SU-DHL-6 (cell line): Measurements from ENCODE around the gene BTBD19.

Source experiments
- H2AFZ ChIP-seq: fragments of 200-600 bp; sonication (generic); 2 replicates; pipeline ENCODE4 v1.6.1; 2014; ENCODE audit warnings: low read depth, mild to moderate bottlenecking, moderate library complexity, mixed read lengths, antibody characterized with exemption, low read length; ENCODE audit not compliant: severe bottlenecking
- H3F3A ChIP-seq: fragments of 200-600 bp; shearing (Covaris generic); 2 replicates; pipeline ENCODE4 v1.6.0; 2016; ENCODE audit warnings: antibody characterized with exemption, mild to moderate bottlenecking; ENCODE audit not compliant: insufficient read depth
- H3K27ac ChIP-seq: fragments of 200-600 bp; sonication (generic); 2 replicates; pipeline ENCODE4 v1.5.1; 2016; ENCODE audit warnings: low read depth, mild to moderate bottlenecking, low read length, moderate library complexity, mixed read lengths
- H3K27me3 ChIP-seq: fragments of 200-600 bp; sonication (generic), shearing (Covaris generic); 2 replicates; pipeline ENCODE4 v1.6.0; 2014; ENCODE audit warnings: mild to moderate bottlenecking, low read length
- H3K36me3 ChIP-seq: fragments of 200-600 bp; sonication (generic); 2 replicates; pipeline ENCODE4 v1.6.1; 2014; ENCODE audit warnings: mild to moderate bottlenecking, low read length, mixed read lengths
- H3K4me2 ChIP-seq: fragments of 300-600, 200-600 bp; shearing (Covaris generic), sonication (generic); 2 replicates; pipeline ENCODE4 v1.6.0; 2014; ENCODE audit warnings: low read length, low read depth, mild to moderate bottlenecking; ENCODE audit not compliant: poor library complexity, severe bottlenecking
- H3K4me3 ChIP-seq: fragments of 200-600 bp; sonication (generic); 2 replicates; pipeline ENCODE4 v1.5.1; 2014; ENCODE audit warnings: antibody characterized with exemption, low read length, mild to moderate bottlenecking, mixed read lengths; ENCODE audit not compliant: insufficient read depth, poor library complexity, severe bottlenecking
- H3K79me2 ChIP-seq: fragments of 200-600 bp; sonication (generic); 2 replicates; pipeline ENCODE4 v1.6.1; 2014; ENCODE audit warnings: mild to moderate bottlenecking, low read length, moderate library complexity; ENCODE audit not compliant: insufficient read depth
- H3K9ac ChIP-seq: fragments of 200-600 bp; sonication (generic); 2 replicates; pipeline ENCODE4 v1.7.0; 2014; ENCODE audit warnings: mild to moderate bottlenecking, low read length
- H3K9me2 ChIP-seq: fragments of 200-600 bp; sonication (generic); replicated peaks from 2 replicates; pipeline ENCODE4 v1.6.1; 2014; ENCODE audit warnings: low read length; ENCODE audit not compliant: insufficient read depth
- H3K9me3 ChIP-seq: fragments of 200-600 bp; sonication (generic); 2 replicates; pipeline ENCODE4 v1.6.1; 2014; ENCODE audit warnings: low read length, mixed read lengths; ENCODE audit not compliant: insufficient read depth
- H4K20me1 ChIP-seq: fragments of 200-600 bp; sonication (generic); 2 replicates; pipeline ENCODE4 v1.6.1; 2014; ENCODE audit warnings: low read depth, mild to moderate bottlenecking, antibody characterized with exemption, low read length, moderate library complexity, mixed read lengths
- CTCF ChIP-seq: fragments of 200-600 bp; sonication (generic); IDR thresholded peaks from one replicate; pipeline ENCODE4 v1.5.1; 2017; ENCODE audit warnings: antibody characterized with exemption, mild to moderate bottlenecking, low read length, moderate library complexity; ENCODE audit not compliant: insufficient read depth, poor library complexity, severe bottlenecking
- EZH2phosphoT487 ChIP-seq: fragments of 200-600 bp; sonication (generic), shearing (Covaris generic); conservative IDR thresholded peaks from 2 replicates; pipeline ENCODE4 v1.6.1; 2018; ENCODE audit warnings: mild to moderate bottlenecking, antibody characterized with exemption, low read length, moderate library complexity, mixed read lengths

Gene BTBD19

GRCh38 chr1:44780583-44781121, 27.7 kb upstream of the BTBD19 start:
- no peak overlapping the region for H3K9ac ChIP-seq
- H3K27me3 ChIP-seq, result no peaks in the 10 kb centered on the region
- H3K4me3 ChIP-seq, result no peak overlapping the region
- H3K36me3 ChIP-seq, result peaks cover 34% of the 10 kb centered on the region
- H3K79me2 ChIP-seq, result peaks cover 31% of the 10 kb centered on the region
- no peak overlapping the region for H3K4me2 ChIP-seq
- no peaks in the 10 kb centered on the region for H3K9me2 ChIP-seq
- TF ChIP-seq EZH2phosphoT487, result no peak
- no peak for TF ChIP-seq CTCF
- no peak overlapping the region for H3K27ac ChIP-seq
- peaks cover 67% of the 10 kb centered on the region for H3F3A ChIP-seq
- H3K9me3 ChIP-seq, result no peaks in the 10 kb centered on the region
- H4K20me1 ChIP-seq, result peaks cover 21% of the 10 kb centered on the region; the same call in 1 of the 2 replicates
- no peak overlapping the region for H2AFZ ChIP-seq

GRCh38 chr1:44783697-44784093, 24.6 kb upstream of the BTBD19 start:
- no peaks in the 10 kb centered on the region for H3K27me3 ChIP-seq
- peak overlapping the region; percentile 58 for H3K27ac ChIP-seq
- peaks cover 1% of the 10 kb centered on the region; the same call in 1 of the 2 replicates for H4K20me1 ChIP-seq
- H3K9me2 ChIP-seq, result no peaks in the 10 kb centered on the region
- 0 out of 2 replicates have a peak, but pooled peaks cover 1% of the 10 kb centered on the region for H3K79me2 ChIP-seq
- TF ChIP-seq CTCF, result no peak
- TF ChIP-seq EZH2phosphoT487, result no peak
- H3K9ac ChIP-seq, result peak overlapping the region; percentile 50
- peaks cover 65% of the 10 kb centered on the region for H3F3A ChIP-seq
- peaks cover 5% of the 10 kb centered on the region for H3K36me3 ChIP-seq
- H3K4me3 ChIP-seq, result peak overlapping the region; percentile 29
- peak overlapping the region; percentile 64 for H3K4me2 ChIP-seq
- peak overlapping the region; percentile 22 for H2AFZ ChIP-seq
- no peaks in the 10 kb centered on the region for H3K9me3 ChIP-seq

- peak overlapping the region; percentile 50 for H3K9ac ChIP-seq
- peaks cover 58% of the 10 kb centered on the region for H3F3A ChIP-seq
- H3K9me2 ChIP-seq, result no peaks in the 10 kb centered on the region
- peak overlapping the region; percentile 58 for H3K27ac ChIP-seq
- no peaks in the 10 kb centered on the region for H3K36me3 ChIP-seq
- H3K4me3 ChIP-seq, result peak overlapping the region; percentile 29
- no peaks in the 10 kb centered on the region for H3K27me3 ChIP-seq
- no peaks in the 10 kb centered on the region for H4K20me1 ChIP-seq
- H2AFZ ChIP-seq, result peak overlapping the region; percentile 22
- H3K9me3 ChIP-seq, result no peaks in the 10 kb centered on the region
- H3K4me2 ChIP-seq, result peak overlapping the region; percentile 64
- no peaks in the 10 kb centered on the region for H3K79me2 ChIP-seq
- TF ChIP-seq CTCF, result no peak
- TF ChIP-seq EZH2phosphoT487, result no peak
Observed at GRCh38 chr1:44784094-44785028, 24.0 kb upstream of the BTBD19 start.
